ENCODE measurements around the gene LGI2.

GRCh38 chr4:24989327-24989726, 41.4 kb downstream of the LGI2 start:
- TF ChIP-seq CTCF (IDR thresholded peaks at IDR 0.05) (no peak), EP300 (IDR thresholded peaks at IDR 0.05) (no peak), POLR2A (IDR thresholded peaks at IDR 0.05) (no peak)
